Cardiac fibroblast (primary cell): Measurements from ENCODE around the gene CCM2.

Experiments used
- DNase-seq, 2 donors: peaks; one replicate each; pipeline versions ENCODE4 v3.0.0 to v3.0.0-alpha.2; 2010; ENCODE audit warnings: low read depth in 2 of 2
- H3K4me3 ChIP-seq, 2 donors: replicated peaks in 1 of 2; 1 replicate in 1 of 2; 2 replicates in 1 of 2; pipeline ENCODE4 v1.5.1; 2011; ENCODE audit warnings: low read depth in 2 of 2, low read length in 2 of 2, mild to moderate bottlenecking in 2 of 2, moderate library complexity in 1 of 2
- TF ChIP-seq, protein P1 (sequence below): IDR thresholded peaks from one replicate; pipeline ENCODE4 v1.5.1; 2011; ENCODE audit warnings: low read depth, mild to moderate bottlenecking, low read length, inconsistent platforms

CCM2 gene

GRCh38 chr7:44960011-44960580, 39.9 kb upstream of the CCM2 start:
- no peak overlapping the region for H3K4me3 ChIP-seq
- no peak for DNase-seq
- TF ChIP-seq, protein P1, sequence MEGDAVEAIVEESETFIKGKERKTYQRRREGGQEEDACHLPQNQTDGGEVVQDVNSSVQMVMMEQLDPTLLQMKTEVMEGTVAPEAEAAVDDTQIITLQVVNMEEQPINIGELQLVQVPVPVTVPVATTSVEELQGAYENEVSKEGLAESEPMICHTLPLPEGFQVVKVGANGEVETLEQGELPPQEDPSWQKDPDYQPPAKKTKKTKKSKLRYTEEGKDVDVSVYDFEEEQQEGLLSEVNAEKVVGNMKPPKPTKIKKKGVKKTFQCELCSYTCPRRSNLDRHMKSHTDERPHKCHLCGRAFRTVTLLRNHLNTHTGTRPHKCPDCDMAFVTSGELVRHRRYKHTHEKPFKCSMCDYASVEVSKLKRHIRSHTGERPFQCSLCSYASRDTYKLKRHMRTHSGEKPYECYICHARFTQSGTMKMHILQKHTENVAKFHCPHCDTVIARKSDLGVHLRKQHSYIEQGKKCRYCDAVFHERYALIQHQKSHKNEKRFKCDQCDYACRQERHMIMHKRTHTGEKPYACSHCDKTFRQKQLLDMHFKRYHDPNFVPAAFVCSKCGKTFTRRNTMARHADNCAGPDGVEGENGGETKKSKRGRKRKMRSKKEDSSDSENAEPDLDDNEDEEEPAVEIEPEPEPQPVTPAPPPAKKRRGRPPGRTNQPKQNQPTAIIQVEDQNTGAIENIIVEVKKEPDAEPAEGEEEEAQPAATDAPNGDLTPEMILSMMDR, result no peak

- TF ChIP-seq, protein P1, result no peak
- DNase-seq, result no peak
- no peak overlapping the region for H3K4me3 ChIP-seq
Observed at GRCh38 chr7:44961844-44962482, 38.0 kb upstream of the CCM2 start.

- peak overlapping the region; percentile 28 to 50 for H3K4me3 ChIP-seq
- DNase-seq, result peak; percentile 7 to 34
- TF ChIP-seq, protein P1, result no peak
Observed at GRCh38 chr7:44962483-44963251, 37.3 kb upstream of the CCM2 start.

GRCh38 chr7:44963364-44964290, 36.4 kb upstream of the CCM2 start:
- DNase-seq, result no peak
- TF ChIP-seq, protein P1, result no peak
- H3K4me3 ChIP-seq, result no peak overlapping the region

DNA sequence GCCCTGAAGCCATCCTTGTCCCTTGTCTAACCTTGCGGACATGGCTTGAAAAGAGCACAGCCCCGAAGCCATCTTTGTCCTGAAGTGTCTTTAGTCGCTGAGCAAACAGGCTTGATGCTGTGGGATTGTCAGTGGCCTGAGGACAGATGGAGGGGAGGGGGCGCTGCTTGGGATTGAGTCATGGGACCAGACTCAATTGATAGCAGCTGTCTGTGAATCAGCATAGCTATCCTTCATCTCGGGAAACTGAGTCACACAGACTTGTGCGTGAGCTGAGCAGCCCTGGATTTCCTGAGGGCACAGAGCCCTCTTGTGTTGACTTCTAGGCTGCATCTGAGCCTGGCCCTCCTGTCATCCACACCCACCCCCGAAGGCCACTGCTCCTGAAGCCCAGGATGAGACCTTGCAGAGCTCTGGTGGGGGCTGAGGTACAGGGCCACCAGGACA, 35.6 kb upstream of the CCM2 start:
- no peak overlapping the region for H3K4me3 ChIP-seq
- peak in 1 of 2 donors; percentile 27 for DNase-seq
- TF ChIP-seq, protein P1, result peak; percentile 46

- TF ChIP-seq, protein P1, result no peak
- H3K4me3 ChIP-seq, result no peak overlapping the region
- DNase-seq, result no peak
Observed at GRCh38 chr7:44964831-44965440, 35.1 kb upstream of the CCM2 start.
